Upper lobe of right lung (tissue), 1 donor: ENCODE results near the gene PPP1R3G. TPM values are rescaled to one million over a fixed set of nuclear protein-coding genes. Genes with fewer than 3 reads are reported as not detected.
A peak's percentile ranks its signal among the peaks of the same experiment; 100 is the strongest.

ENCODE experiments used
- ATAC-seq: fragments of 200-7000 bp; cut with Tn5 transposase; one replicate; pipeline ENCODE4 v1.9.1; 2020; ENCODE audit warnings: mild to moderate bottlenecking, moderate library complexity
- DNase-seq: peaks from one replicate; pipeline ENCODE4 v3.0.0-alpha.2; 2020
- H3K27ac ChIP-seq: fragments of 200-600 bp; one replicate; pipeline ENCODE4 v1.8.0; 2022
- H3K27me3 ChIP-seq: fragments of 200-600 bp; one replicate; pipeline ENCODE4 v1.8.0; 2022; ENCODE audit warnings: mild to moderate bottlenecking
- H3K36me3 ChIP-seq: fragments of 200-600 bp; one replicate; pipeline ENCODE4 v1.8.0; 2022
- H3K4me1 ChIP-seq: fragments of 200-600 bp; one replicate; pipeline ENCODE4 v1.8.0; 2022
- H3K4me3 ChIP-seq: fragments of 200-600 bp; one replicate; pipeline ENCODE4 v1.8.0; 2022; ENCODE audit warnings: mild to moderate bottlenecking
- H3K9me3 ChIP-seq: fragments of 200-600 bp; one replicate; pipeline ENCODE4 v1.8.0; 2022
- CTCF ChIP-seq: fragments of 200-600 bp; IDR thresholded peaks from one replicate; pipeline ENCODE4 v1.8.0; 2022; ENCODE audit warnings: antibody characterized with exemption
- intact Hi-C: fragments of 100-400 bp; cut with DNase I; formaldehyde crosslinking; loops from one replicate; pipeline ENCODE4 v1.11.0; 2022
- total RNA-seq: library from RNA; stranded (reverse); fragmentation: NEBNext Ultra II Directional; extraction: Animal tissue kit (Norgen Biotek cat#: 25700); gene quantifications from one replicate; pipeline ENCODE4 v1.2.1, GENCODE V29; 2021
- donor health status: DM: no; HTN: yes; CAD: no; lungs with severe emphysema.

The PPP1R3G gene
- total RNA-seq, 1 donor from 2014 or later, result 0.46 TPM

- H3K36me3 ChIP-seq, result no peaks in the 10 kb centered on the region
- ATAC-seq (peak; percentile 21), DNase-seq (no peak)
- no peak overlapping the region for H3K27ac ChIP-seq
- H3K4me1 ChIP-seq, result no peaks in the 10 kb centered on the region
- no peaks in the 10 kb centered on the region for H3K9me3 ChIP-seq
- no peak for TF ChIP-seq CTCF
- H3K4me3 ChIP-seq, result no peak overlapping the region
- intact Hi-C loops, result no loop called here
- H3K27me3 ChIP-seq, result no peaks in the 10 kb centered on the region
Observed at GRCh38 chr6:5063617-5064016, 21.5 kb upstream of the PPP1R3G start.

- intact Hi-C loops, result no loop called here
- H3K9me3 ChIP-seq, result no peaks in the 10 kb centered on the region
- H3K36me3 ChIP-seq, result no peaks in the 10 kb centered on the region
- TF ChIP-seq CTCF, result no peak
- no peak overlapping the region for H3K27ac ChIP-seq
- no peaks in the 10 kb centered on the region for H3K4me1 ChIP-seq
- H3K27me3 ChIP-seq, result no peaks in the 10 kb centered on the region
- H3K4me3 ChIP-seq, result no peak overlapping the region
- no peak for DNase-seq
- no peak for ATAC-seq
Observed at GRCh38 chr6:5066456-5067093, 18.6 kb upstream of the PPP1R3G start.

- Histone ChIP-seq H3K36me3 (no peaks in the 10 kb centered on the region), H3K27me3 (no peaks in the 10 kb centered on the region), H3K4me1 (no peaks in the 10 kb centered on the region), H3K9me3 (no peaks in the 10 kb centered on the region), H3K4me3 (no peak overlapping the region), H3K27ac (no peak overlapping the region)
- intact Hi-C loops, result no loop called here
- DNase-seq, result no peak
- no peak for TF ChIP-seq CTCF
- ATAC-seq, result no peak
Observed at GRCh38 chr6:5067305-5067704, 17.8 kb upstream of the PPP1R3G start.

GRCh38 chr6:5068153-5068751, 16.9 kb upstream of the PPP1R3G start:
- no peak for ATAC-seq
- H3K27ac ChIP-seq, result no peak overlapping the region
- no peaks in the 10 kb centered on the region for H3K4me1 ChIP-seq
- no peaks in the 10 kb centered on the region for H3K27me3 ChIP-seq
- DNase-seq, result no peak
- no peak for TF ChIP-seq CTCF
- no peaks in the 10 kb centered on the region for H3K9me3 ChIP-seq
- intact Hi-C loops, result no loop called here
- no peaks in the 10 kb centered on the region for H3K36me3 ChIP-seq
- H3K4me3 ChIP-seq, result no peak overlapping the region

- TF ChIP-seq CTCF, result no peak
- Histone ChIP-seq H3K27ac (no peak overlapping the region), H3K4me3 (no peak overlapping the region), H3K36me3 (no peaks in the 10 kb centered on the region), H3K9me3 (no peaks in the 10 kb centered on the region), H3K27me3 (no peaks in the 10 kb centered on the region), H3K4me1 (no peaks in the 10 kb centered on the region)
- intact Hi-C loops, result no loop called here
- DNase-seq, result no peak
- no peak for ATAC-seq
Observed at GRCh38 chr6:5071216-5071615, 13.9 kb upstream of the PPP1R3G start.
